HepG2 (cell line): Measurements from ENCODE around the gene KCNRG. TPM values are rescaled to one million over a fixed set of nuclear protein-coding genes. Genes with fewer than 3 reads are reported as not detected.

Source experiments
- BCLAF1 ChIP-seq: fragments of 450-650 bp; IDR thresholded peaks from 2 replicates; pipeline ENCODE4 v1.6.1; 2017; ENCODE audit warnings: mild to moderate bottlenecking
- CBX5 ChIP-seq: sonication (generic); formaldehyde crosslinking; IDR thresholded peaks from 2 replicates; pipeline ENCODE4 v1.4.0; 2020; ENCODE audit warnings: missing genetic modification reagents, borderline replicate concordance
- CHD2 ChIP-seq: IDR thresholded peaks from 2 replicates; pipeline ENCODE4 v1.6.1; 2011; ENCODE audit warnings: low read depth, low read length, improper control_type of control experiment
- GTF2F1 ChIP-seq: fragments of 150-350 bp; IDR thresholded peaks from 2 replicates; pipeline ENCODE4 v1.6.1; 2014; ENCODE audit warnings: low read length
- HNF1B ChIP-seq: sonication (generic); formaldehyde crosslinking; IDR thresholded peaks from 2 replicates; pipeline ENCODE4 v1.5.1; 2020; ENCODE audit warnings: mild to moderate bottlenecking, moderate library complexity, missing genetic modification reagents
- HOXA5 ChIP-seq: sonication (generic); formaldehyde crosslinking; IDR thresholded peaks from 2 replicates; pipeline ENCODE4 v1.4.0; 2020; ENCODE audit warnings: missing genetic modification reagents
- NR2F2 ChIP-seq: IDR thresholded peaks from 2 replicates; pipeline ENCODE4 v1.6.1; 2012; ENCODE audit warnings: low read depth, inconsistent platforms, borderline replicate concordance
- SOX6 ChIP-seq, 2 experiments: fragments of 450-650 bp in 1 of 2; sonication (generic) in 1 of 2; formaldehyde crosslinking in 1 of 2; IDR thresholded peaks; 2 replicates each; pipeline versions ENCODE4 v1.4.0 to v1.6.1; 2017 to 2020; ENCODE audit warnings: antibody characterized with exemption in 1 of 2, mild to moderate bottlenecking in 1 of 2, missing genetic modification reagents in 1 of 2
- TARDBP ChIP-seq: sonication (generic); formaldehyde crosslinking; IDR thresholded peaks from 2 replicates; pipeline ENCODE4 v1.8.0; 2022; ENCODE audit warnings: mild to moderate bottlenecking, missing genetic modification reagents
- TMF1 ChIP-seq: sonication (generic); formaldehyde crosslinking; IDR thresholded peaks from 2 replicates; pipeline ENCODE4 v1.8.1; 2022; ENCODE audit warnings: low read depth, missing genetic modification reagents
- ZFX ChIP-seq: sonication (generic); formaldehyde crosslinking; IDR thresholded peaks from 2 replicates; pipeline ENCODE4 v1.4.0; 2020; ENCODE audit warnings: mild to moderate bottlenecking, low read depth, missing genetic modification reagents, moderate library complexity
- ZNF296 ChIP-seq: sonication (generic); formaldehyde crosslinking; conservative IDR thresholded peaks from 2 replicates; pipeline ENCODE4 v1.5.0; 2020; ENCODE audit warnings: mild to moderate bottlenecking, missing genetic modification reagents
- ZNF546 ChIP-seq: sonication (generic); formaldehyde crosslinking; conservative IDR thresholded peaks from 2 replicates; pipeline ENCODE4 v1.8.1; 2023; ENCODE audit warnings: mild to moderate bottlenecking, missing genetic modification reagents
- ZNF557 ChIP-seq: sonication (generic); formaldehyde crosslinking; IDR thresholded peaks from 2 replicates; pipeline ENCODE4 v1.4.0; 2020; ENCODE audit warnings: missing genetic modification reagents
- ZNF574 ChIP-seq: sonication (generic); formaldehyde crosslinking; IDR thresholded peaks from 2 replicates; pipeline ENCODE4 v1.4.0; 2020; ENCODE audit warnings: missing genetic modification reagents
- polyA plus RNA-seq, 8 experiments: library from polyadenylated mRNA; depleted of rRNA in 3 of 8; stranded (reverse) in 7 of 8; unstranded in 1 of 8; fragments of >200 nt; fragmentation: Illumina TruSeq in 4 of 8; extraction: Trizol in 4 of 8; gene quantifications; 2 replicates each; pipeline versions ENCODE4 v1.2.1 to v1.2.3, GENCODE V29; 2011 to 2016; ENCODE audit warnings: low read depth in 4 of 8, missing spikeins in 1 of 8, mixed read lengths in 1 of 8; ENCODE audit not compliant: insufficient read depth in 1 of 8
- total RNA-seq, 5 experiments: library from RNA; depleted of rRNA; stranded (reverse); fragments of >200 nt; fragmentation: Illumina TruSeq; extraction: Trizol; gene quantifications; 2 replicates each; pipeline ENCODE4 v1.2.3, GENCODE V29; 2016; ENCODE audit warnings: low read depth in 1 of 5
- TF ChIP-seq, protein P1 (sequence below): sonication (generic); formaldehyde crosslinking; IDR thresholded peaks from 2 replicates; pipeline ENCODE4 v1.4.0; 2020; ENCODE audit warnings: missing genetic modification reagents
- TF ChIP-seq, protein P2 (sequence below): sonication (generic); formaldehyde crosslinking; IDR thresholded peaks from 2 replicates; pipeline ENCODE4 v1.4.0; 2020; ENCODE audit warnings: missing genetic modification reagents

KCNRG gene
- total and polyA plus RNA-seq, 2 of the 13 experiments (the other 11 are each of a cell fraction or from before 2014, with no cell fraction given), result 1.0 to 1.5 TPM

DNA sequence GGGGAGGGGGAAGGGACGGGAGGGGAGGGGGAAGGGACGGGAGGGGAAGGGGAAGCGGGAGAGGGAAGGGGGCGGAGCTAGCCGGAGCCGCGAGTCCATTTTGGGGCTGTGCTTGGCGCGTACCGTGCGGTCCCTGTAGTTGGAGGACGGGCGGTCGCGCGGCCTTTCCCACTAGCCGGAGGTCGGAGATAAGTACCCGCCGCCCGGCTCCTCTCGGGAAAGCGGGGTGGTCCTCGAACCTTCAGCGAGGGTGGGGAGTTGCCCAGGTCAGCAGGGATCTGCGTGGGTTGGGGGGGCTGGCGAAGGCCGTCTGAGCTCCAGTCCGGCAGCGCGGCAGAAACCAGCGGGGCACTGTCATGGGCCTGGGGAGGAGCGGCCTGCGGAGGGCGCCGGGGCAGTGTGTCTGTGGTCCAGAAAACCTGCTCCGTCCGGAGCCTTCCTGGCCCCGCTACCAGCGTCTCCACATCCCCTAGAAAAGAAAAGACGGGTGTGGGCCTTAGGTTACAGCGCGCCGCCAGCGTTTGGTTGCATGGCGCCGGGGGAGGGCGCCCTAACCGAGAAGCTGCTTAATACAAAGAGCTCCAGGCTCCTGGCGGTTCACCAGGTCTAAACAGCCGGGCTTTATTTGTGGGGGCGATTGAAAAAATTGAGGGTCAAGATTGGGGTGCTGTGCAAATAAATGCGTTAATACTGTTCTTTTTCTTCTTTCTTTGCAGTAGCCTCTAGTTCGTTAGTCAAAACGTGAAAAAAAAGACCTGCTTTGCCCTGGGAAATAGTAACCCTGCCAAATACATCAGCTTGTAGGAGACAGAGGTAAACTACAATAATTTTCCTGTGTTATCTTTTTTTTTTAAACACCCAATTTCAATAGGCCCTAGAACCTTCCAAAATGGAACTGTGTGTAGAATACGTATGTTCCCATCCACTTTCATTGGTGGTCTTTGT lies 18.0 kb upstream of the KCNRG start, which contains the start of gene TRIM13 (continued):
- TF ChIP-seq, protein P1, sequence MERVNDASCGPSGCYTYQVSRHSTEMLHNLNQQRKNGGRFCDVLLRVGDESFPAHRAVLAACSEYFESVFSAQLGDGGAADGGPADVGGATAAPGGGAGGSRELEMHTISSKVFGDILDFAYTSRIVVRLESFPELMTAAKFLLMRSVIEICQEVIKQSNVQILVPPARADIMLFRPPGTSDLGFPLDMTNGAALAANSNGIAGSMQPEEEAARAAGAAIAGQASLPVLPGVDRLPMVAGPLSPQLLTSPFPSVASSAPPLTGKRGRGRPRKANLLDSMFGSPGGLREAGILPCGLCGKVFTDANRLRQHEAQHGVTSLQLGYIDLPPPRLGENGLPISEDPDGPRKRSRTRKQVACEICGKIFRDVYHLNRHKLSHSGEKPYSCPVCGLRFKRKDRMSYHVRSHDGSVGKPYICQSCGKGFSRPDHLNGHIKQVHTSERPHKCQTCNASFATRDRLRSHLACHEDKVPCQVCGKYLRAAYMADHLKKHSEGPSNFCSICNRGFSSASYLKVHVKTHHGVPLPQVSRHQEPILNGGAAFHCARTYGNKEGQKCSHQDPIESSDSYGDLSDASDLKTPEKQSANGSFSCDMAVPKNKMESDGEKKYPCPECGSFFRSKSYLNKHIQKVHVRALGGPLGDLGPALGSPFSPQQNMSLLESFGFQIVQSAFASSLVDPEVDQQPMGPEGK (CRISPR knock-in tag), result peak; percentile 43; the same call in 1 of the 2 replicates
- TF ChIP-seq BCLAF1 (no peak), CBX5 (CRISPR knock-in tag) (peak; percentile 34; the same call in 1 of the 2 replicates), ZNF546 (no peak), HOXA5 (CRISPR knock-in tag) (peak; percentile 64), TARDBP (peak; percentile 55; the same call in 1 of the 2 replicates), ZNF557 (CRISPR knock-in tag) (peak; percentile 24; the same call in 1 of the 2 replicates), CHD2 (no peak), SOX6 (IDR thresholded peaks at IDR 0.05) (no peak), SOX6 (CRISPR knock-in tag; IDR thresholded peaks at IDR 0.05) (0 out of 2 replicates have a peak, but pooled peaks have one; percentile 42), ZFX (CRISPR knock-in tag) (peak; percentile 91), GTF2F1 (no peak), NR2F2 (no peak), ZNF296 (CRISPR knock-in tag) (0 out of 2 replicates have a peak, but pooled peaks have one; percentile 41), TMF1 (CRISPR knock-in tag) (no peak), HNF1B (CRISPR knock-in tag) (0 out of 2 replicates have a peak, but pooled peaks have one; percentile 55), ZNF574 (CRISPR knock-in tag) (peak; percentile 70; the same call in 1 of the 2 replicates)
- TF ChIP-seq, protein P2, sequence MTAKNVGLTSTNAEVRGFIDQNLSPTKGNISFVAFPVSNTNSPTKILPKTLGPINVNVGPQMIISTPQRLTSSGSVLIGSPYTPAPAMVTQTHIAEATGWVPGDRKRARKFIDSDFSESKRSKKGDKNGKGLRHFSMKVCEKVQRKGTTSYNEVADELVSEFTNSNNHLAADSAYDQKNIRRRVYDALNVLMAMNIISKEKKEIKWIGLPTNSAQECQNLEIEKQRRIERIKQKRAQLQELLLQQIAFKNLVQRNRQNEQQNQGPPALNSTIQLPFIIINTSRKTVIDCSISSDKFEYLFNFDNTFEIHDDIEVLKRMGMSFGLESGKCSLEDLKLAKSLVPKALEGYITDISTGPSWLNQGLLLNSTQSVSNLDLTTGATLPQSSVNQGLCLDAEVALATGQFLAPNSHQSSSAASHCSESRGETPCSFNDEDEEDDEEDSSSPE (CRISPR knock-in tag), result peak; percentile 36
